IMR-90 (cell line): Measurements from ENCODE around the gene MAGI1. TPM values are rescaled to one million over a fixed set of nuclear protein-coding genes. Genes with fewer than 3 reads are reported as not detected.

Experiments
- ATAC-seq: fragments of 200-7000 bp; cut with Tn5 transposase; 2 replicates; pipeline ENCODE4 v1.9.1; 2020; ENCODE audit warnings: low read depth, mild to moderate bottlenecking, moderate library complexity
- BruUV-seq: library from RNA; stranded (reverse); fragments of 400-500 nt; replicated peaks from 2 replicates; lab custom pipeline; 2021; lab: Mats Ljungman, UMichigan
- CTCF ChIA-PET: fragments of 300-600 bp; formaldehyde crosslinking; extraction: SDS; loops from one replicate; lab custom pipeline; 2021; ENCODE audit warnings: antibody characterized with exemption; lab: Yijun Ruan, JAX
- POLR2A ChIA-PET: fragments of 300-600 bp; sonication (Branson Sonifier 250); formaldehyde crosslinking; loops from one replicate; lab custom pipeline; 2022; ENCODE audit warnings: antibody characterized with exemption; ENCODE audit not compliant: unreplicated experiment; lab: Charles Lee
- DNase-seq: peaks from one replicate; pipeline ENCODE4 v3.0.0; 2013
- H2AFZ ChIP-seq: replicated peaks from 2 replicates; pipeline ENCODE3; 2013; ENCODE audit warnings: low read length, mild to moderate bottlenecking; ENCODE audit not compliant: poor library complexity
- H2AK5ac ChIP-seq: 2 replicates; pipeline ENCODE4 v1.6.1; 2013; ENCODE audit warnings: low read depth, low read length, inconsistent platforms
- H2AK9ac ChIP-seq: replicated peaks from 2 replicates; pipeline ENCODE3; 2013; ENCODE audit warnings: mild to moderate bottlenecking, low read depth, low read length, moderate library complexity; ENCODE audit not compliant: poor library complexity
- H2BK120ac ChIP-seq: 2 replicates; pipeline ENCODE4 v1.6.1; 2013; ENCODE audit warnings: low read depth, low read length, inconsistent platforms
- H2BK15ac ChIP-seq: 3 replicates; pipeline ENCODE4 v1.6.1; 2013; ENCODE audit warnings: low read depth, low read length, inconsistent platforms
- H2BK20ac ChIP-seq: 2 replicates; pipeline ENCODE4 v1.6.1; 2013; ENCODE audit warnings: low read depth, mild to moderate bottlenecking, inconsistent platforms, low read length, moderate library complexity
- H2BK5ac ChIP-seq: 2 replicates; pipeline ENCODE4 v1.6.1; 2013; ENCODE audit warnings: mild to moderate bottlenecking, low read depth, low read length, inconsistent platforms; ENCODE audit not compliant: poor library complexity, severe bottlenecking
- H3K14ac ChIP-seq: replicated peaks from 2 replicates; pipeline ENCODE4 v1.6.1; 2013; ENCODE audit warnings: low read depth, low read length, inconsistent platforms
- H3K18ac ChIP-seq: 2 replicates; pipeline ENCODE4 v1.6.1; 2013; ENCODE audit warnings: low read depth, low read length, control low read depth
- H3K23ac ChIP-seq: 2 replicates; pipeline ENCODE4 v1.6.1; 2013; ENCODE audit warnings: low read depth, low read length, inconsistent platforms
- H3K27ac ChIP-seq: 2 replicates; pipeline ENCODE4 v1.5.1; 2013; ENCODE audit warnings: mild to moderate bottlenecking, control low read depth, low read length; ENCODE audit not compliant: insufficient read depth
- H3K27me3 ChIP-seq: 2 replicates; pipeline ENCODE4 v1.6.1; 2013; ENCODE audit warnings: low read length; ENCODE audit not compliant: control insufficient read depth, insufficient read depth
- H3K36me3 ChIP-seq: 2 replicates; pipeline ENCODE4 v1.6.1; 2013; ENCODE audit warnings: low read length, mixed read lengths; ENCODE audit not compliant: control insufficient read depth, insufficient read depth
- H3K4ac ChIP-seq: 2 replicates; pipeline ENCODE4 v1.6.1; 2013; ENCODE audit warnings: low read depth, low read length, inconsistent platforms
- H3K4me1 ChIP-seq: 2 replicates; pipeline ENCODE4 v1.6.1; 2013; ENCODE audit warnings: low read length, mixed read lengths; ENCODE audit not compliant: control insufficient read depth, insufficient read depth
- H3K4me2 ChIP-seq: 2 replicates; pipeline ENCODE4 v1.6.1; 2013; ENCODE audit warnings: low read depth, mild to moderate bottlenecking, control low read depth, low read length, moderate library complexity
- H3K4me3 ChIP-seq: 2 replicates; pipeline ENCODE4 v1.5.1; 2013; ENCODE audit warnings: low read depth, mild to moderate bottlenecking, control low read depth, low read length, moderate library complexity; ENCODE audit not compliant: insufficient read depth
- H3K56ac ChIP-seq: 2 replicates; pipeline ENCODE4 v1.6.1; 2013; ENCODE audit warnings: low read length, inconsistent platforms; ENCODE audit not compliant: insufficient read depth; ENCODE audit errors: extremely low read depth
- H3K79me1 ChIP-seq, 2 experiments: 2 replicates each; pipeline ENCODE4 v1.6.1; 2013; ENCODE audit warnings: low read length in 2 of 2, inconsistent platforms in 1 of 2, low read depth in 1 of 2
- H3K9ac ChIP-seq: 2 replicates; pipeline ENCODE4 v1.6.1; 2013; ENCODE audit warnings: low read depth, low read length, control low read depth
- H3K9me1 ChIP-seq: 2 replicates; pipeline ENCODE4 v1.6.1; 2013; ENCODE audit warnings: low read length, inconsistent platforms; ENCODE audit not compliant: insufficient read depth
- H3K9me3 ChIP-seq: 2 replicates; pipeline ENCODE4 v1.6.1; 2013; ENCODE audit warnings: low read length; ENCODE audit not compliant: control insufficient read depth, insufficient read depth
- H4K20me1 ChIP-seq: 2 replicates; pipeline ENCODE4 v1.6.1; 2013; ENCODE audit warnings: low read length, inconsistent platforms; ENCODE audit not compliant: insufficient read depth
- H4K5ac ChIP-seq: 2 replicates; pipeline ENCODE4 v1.6.1; 2013; ENCODE audit warnings: mild to moderate bottlenecking, low read depth, low read length, control low read depth
- H4K8ac ChIP-seq, 2 experiments: 2 replicates each; pipeline ENCODE4 v1.6.1; 2013; ENCODE audit warnings: low read depth in 2 of 2, low read length in 2 of 2, control low read depth in 1 of 2, inconsistent platforms in 1 of 2
- H4K91ac ChIP-seq: 2 replicates; pipeline ENCODE4 v1.6.1; 2013; ENCODE audit warnings: low read depth, low read length, inconsistent platforms; ENCODE audit not compliant: insufficient read depth
- CEBPB ChIP-seq: IDR thresholded peaks from 2 replicates; pipeline ENCODE4 v1.6.1; 2012; ENCODE audit warnings: low read depth, low read length, improper control_type of control experiment
- FOS ChIP-seq: fragments of 150-350 bp; IDR thresholded peaks from 2 replicates; pipeline ENCODE4 v1.6.1; 2016; ENCODE audit warnings: low read depth, low read length
- NFE2L2 ChIP-seq: fragments of 150-350 bp; IDR thresholded peaks from 2 replicates; pipeline ENCODE4 v1.6.1; 2016; ENCODE audit warnings: low read depth, mild to moderate bottlenecking, low read length
- RAD21 ChIP-seq: IDR thresholded peaks from 2 replicates; pipeline ENCODE4 v1.6.1; 2012; ENCODE audit warnings: low read length, improper control_type of control experiment
- WGBS, 2 experiments: methylation state at CpG; one replicate each; pipeline versions ENCODE4 v1.1.5 to v1.1.7; 2013; ENCODE audit warnings: missing lambda C conversion rate in 2 of 2; ENCODE audit not compliant: insufficient read length in 1 of 2; ENCODE audit errors: extremely low coverage in 2 of 2; 5-methylcytosine and 5-hydroxymethylcytosine counted together
- dilution Hi-C: fragments of 300-500 bp; cut with HindIII; formaldehyde crosslinking; loops from one replicate; pipeline ENCODE4 v1.14.3; 2018; ENCODE audit warnings: low sequenced_read_pairs; ENCODE audit not compliant: unreplicated experiment
- in situ Hi-C: fragments of 300-500 bp; cut with MboI; formaldehyde crosslinking; loops from 3 replicates; pipeline ENCODE4 v1.14.3; 2019; ENCODE audit warnings: low sequenced_read_pairs, inconsistent platforms, mixed read lengths
- intact Hi-C: fragments of 100-400 bp; cut with micrococcal nuclease; formaldehyde crosslinking; loops from 2 replicates; pipeline ENCODE4 v1.10.0; 2022
- polyA plus RNA-seq, 3 experiments: library from polyadenylated mRNA; depleted of rRNA; stranded (reverse); fragments of >200 nt; gene quantifications; 2 replicates each; pipeline ENCODE4 v1.2.3, GENCODE V29; 2012; ENCODE audit warnings: low replicate concordance in 1 of 3
- total RNA-seq: library from RNA; depleted of rRNA; stranded (reverse); fragments of >200 nt; gene quantifications from 2 replicates; pipeline ENCODE4 v1.2.3, GENCODE V29; 2012
- TF ChIP-seq, protein P1 (sequence below): fragments of 150-350 bp; IDR thresholded peaks from 2 replicates; pipeline ENCODE4 v1.6.1; 2017; ENCODE audit warnings: mild to moderate bottlenecking, antibody characterized with exemption, low read length, low read depth

Gene MAGI1
- total and polyA plus RNA-seq, 2 of the 4 experiments (the other 2 are of a cell fraction): 14.5 to 24.2 TPM

DNA sequence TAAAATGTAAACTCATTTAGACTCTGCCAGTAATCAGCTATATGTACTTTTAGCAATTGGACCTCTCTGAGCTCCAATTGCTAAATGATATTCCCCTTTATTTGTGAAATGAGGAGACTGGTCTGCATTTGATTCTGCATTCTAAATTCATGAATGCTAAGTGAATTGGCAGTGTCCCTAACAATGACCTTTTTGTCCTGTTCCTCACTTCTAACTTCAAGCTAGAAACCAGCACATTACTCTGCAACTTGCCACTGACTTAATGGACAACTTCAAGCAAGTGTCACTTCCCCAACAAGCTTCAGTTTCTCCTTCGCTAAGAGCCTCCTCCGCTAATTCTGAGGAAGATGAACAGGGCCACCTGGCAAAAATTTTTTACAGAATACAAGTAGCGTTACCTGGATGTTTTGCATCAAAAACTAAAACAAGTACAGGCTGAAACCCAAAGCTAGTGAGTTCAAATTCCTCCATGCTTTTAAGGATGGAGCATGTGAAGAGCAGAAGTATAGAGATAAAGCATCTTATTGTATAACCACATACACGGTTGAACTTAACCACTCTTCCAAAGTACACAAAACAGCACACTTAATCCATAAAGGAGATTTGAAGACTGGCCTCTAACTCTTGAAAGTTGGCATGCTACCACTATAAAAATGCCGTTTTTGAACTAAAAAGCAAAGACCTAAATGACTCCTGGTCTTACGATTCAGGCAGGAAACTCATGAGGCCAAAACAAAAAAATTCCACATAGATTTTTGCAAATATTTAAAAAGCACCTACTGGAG is 207.6 kb downstream of the MAGI1 start (continued):
- TF ChIP-seq RAD21: no peak

DNA sequence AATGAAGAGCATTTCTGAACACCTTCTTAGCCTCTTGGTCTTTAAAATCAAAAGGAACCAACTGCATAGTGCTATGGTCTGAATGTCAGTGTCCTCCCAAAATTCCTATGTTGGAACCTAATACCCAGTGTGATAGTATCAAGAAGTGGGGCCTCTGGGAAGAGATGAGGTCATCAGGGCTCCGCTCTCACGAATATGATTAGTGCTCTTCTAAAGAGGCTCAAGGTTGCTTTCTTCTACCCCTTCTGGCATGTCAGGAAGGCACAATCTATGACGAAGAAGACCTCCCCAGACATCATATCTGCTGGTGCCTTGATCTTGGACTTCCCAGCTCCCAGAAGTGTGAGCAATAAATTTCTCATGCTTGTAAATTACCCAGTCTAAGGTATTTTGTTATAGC is 209.5 kb downstream of the MAGI1 start:
- Histone ChIP-seq H3K79me1 (peaks cover 46 to 54% of the 10 kb centered on the region in 2 experiments), H3K27ac (no peak overlapping the region), H2AFZ (no peak overlapping the region), H2AK5ac (no peak overlapping the region), H3K56ac (no peak overlapping the region), H3K9ac (no peak overlapping the region), H3K4ac (no peak overlapping the region), H3K4me3 (no peak overlapping the region), H2BK5ac (no peak overlapping the region), H3K4me2 (no peak overlapping the region), H2BK20ac (no peak overlapping the region), H3K18ac (no peak overlapping the region), H4K91ac (no peak overlapping the region), H3K4me1 (peaks cover 11% of the 10 kb centered on the region; the same call in 1 of the 2 replicates), H3K36me3 (no peaks in the 10 kb centered on the region), H2AK9ac (no peak overlapping the region), H2BK15ac (no peak overlapping the region), H3K9me3 (no peaks in the 10 kb centered on the region), H3K23ac (no peak overlapping the region), H3K9me1 (peaks cover 8% of the 10 kb centered on the region; the same call in 1 of the 2 replicates), H4K8ac (no peak overlapping the region), H3K14ac (no peak overlapping the region), H4K5ac (no peak overlapping the region), H3K27me3 (no peaks in the 10 kb centered on the region), H4K20me1 (peaks cover 4% of the 10 kb centered on the region; the same call in 1 of the 2 replicates), H2BK120ac (no peak overlapping the region)
- TF ChIP-seq CEBPB (no peak), FOS (no peak), NFE2L2 (no peak)
- TF ChIP-seq, protein P1, sequence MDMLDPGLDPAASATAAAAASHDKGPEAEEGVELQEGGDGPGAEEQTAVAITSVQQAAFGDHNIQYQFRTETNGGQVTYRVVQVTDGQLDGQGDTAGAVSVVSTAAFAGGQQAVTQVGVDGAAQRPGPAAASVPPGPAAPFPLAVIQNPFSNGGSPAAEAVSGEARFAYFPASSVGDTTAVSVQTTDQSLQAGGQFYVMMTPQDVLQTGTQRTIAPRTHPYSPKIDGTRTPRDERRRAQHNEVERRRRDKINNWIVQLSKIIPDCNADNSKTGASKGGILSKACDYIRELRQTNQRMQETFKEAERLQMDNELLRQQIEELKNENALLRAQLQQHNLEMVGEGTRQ: no peak
- no TSS peak for BruUV-seq
- ATAC-seq (no peak), DNase-seq (no peak)
- in situ Hi-C loops: no loop called here
- dilution Hi-C loops: no loop called here
- intact Hi-C loops: no loop called here
- CTCF ChIA-PET: no interaction called here
- WGBS, 2 experiments: no CpG with 5 or more reads among the region's 3 CpGs
- POLR2A ChIA-PET: no interaction called here
